Caco-2 (cell line): ENCODE data around the gene SRGAP1. TPM values are rescaled to one million over a fixed set of nuclear protein-coding genes. Genes with fewer than 3 reads are reported as not detected.
"Not testable (repeated sequence)": the region's sequence is repeated elsewhere in the genome, so short reads cannot be mapped to it uniquely, and the experiment has no call there.

Experiments
- BruUV-seq: library from RNA; stranded (reverse); fragments of 400-500 nt; replicated peaks from 2 replicates; lab custom pipeline; 2021; lab: Mats Ljungman, UMichigan
- CTCF ChIA-PET: fragments of 300-600 bp; sonication (Branson Sonifier 250); formaldehyde crosslinking; loops from one replicate; lab custom pipeline; 2022; ENCODE audit warnings: antibody characterized with exemption; lab: Charles Lee
- POLR2A ChIA-PET: fragments of 300-600 bp; sonication (Branson Sonifier 250); formaldehyde crosslinking; loops from one replicate; lab custom pipeline; 2022; ENCODE audit warnings: antibody characterized with exemption; lab: Charles Lee
- DNase-seq, 2 experiments: peaks; one replicate each; pipeline versions ENCODE4 v3.0.0 to v3.0.0-alpha.2; 2020 to 2022
- H3K27me3 ChIP-seq: replicated peaks from 2 replicates; pipeline ENCODE4 v1.6.0; 2011; ENCODE audit warnings: low read length; ENCODE audit not compliant: control insufficient read depth, insufficient read depth
- H3K36me3 ChIP-seq: 2 replicates; pipeline ENCODE4 v1.5.1; 2011; ENCODE audit warnings: low read length; ENCODE audit not compliant: control insufficient read depth, insufficient read depth
- H3K4me1 ChIP-seq: fragments of 250-450 bp; sonication (Bioruptor Pico); 2 replicates; pipeline ENCODE4 v1.5.1; 2020; ENCODE audit warnings: mild to moderate bottlenecking
- H3K4me3 ChIP-seq: 2 replicates; pipeline ENCODE4 v1.5.1; 2011; ENCODE audit warnings: low read depth, mild to moderate bottlenecking, control low read depth, low read length
- H3K9me3 ChIP-seq: fragments of 250-450 bp; sonication (Bioruptor Pico); 2 replicates; pipeline ENCODE4 v1.5.1; 2020; ENCODE audit warnings: mild to moderate bottlenecking, moderate library complexity
- H3K27ac Mint-ChIP-seq: one replicate; pipeline ENCODE4 v1.8.0; 2022; ENCODE audit warnings: mixed read lengths; ENCODE audit not compliant: unreplicated experiment
- H3K27me3 Mint-ChIP-seq: one replicate; pipeline ENCODE4 v1.8.0; 2022; ENCODE audit warnings: mixed read lengths; ENCODE audit not compliant: insufficient read depth, unreplicated experiment
- H3K36me3 Mint-ChIP-seq: one replicate; pipeline ENCODE4 v1.8.0; 2022; ENCODE audit warnings: mild to moderate bottlenecking, mixed read lengths; ENCODE audit not compliant: insufficient read depth, unreplicated experiment
- H3K4me1 Mint-ChIP-seq: one replicate; pipeline ENCODE4 v1.8.0; 2022; ENCODE audit warnings: low read depth, mixed read lengths; ENCODE audit not compliant: unreplicated experiment
- H3K4me3 Mint-ChIP-seq: one replicate; pipeline ENCODE4 v1.8.0; 2022; ENCODE audit warnings: mild to moderate bottlenecking, moderate library complexity, mixed read lengths; ENCODE audit not compliant: unreplicated experiment
- H3K9me3 Mint-ChIP-seq: one replicate; pipeline ENCODE4 v1.8.0; 2022; ENCODE audit warnings: mixed read lengths; ENCODE audit not compliant: unreplicated experiment
- CTCF ChIP-seq, 2 experiments: fragments of 200-600 bp in 1 of 2; IDR thresholded peaks; 1 replicate in 1 of 2; 2 replicates in 1 of 2; pipeline versions ENCODE4 v1.5.1 to v1.8.0; 2011 to 2022; ENCODE audit warnings: antibody characterized with exemption in 1 of 2, control low read depth in 1 of 2, inconsistent platforms in 1 of 2, low read depth in 1 of 2, low read length in 1 of 2, mild to moderate bottlenecking in 1 of 2, moderate library complexity in 1 of 2; ENCODE audit not compliant: insufficient read depth in 1 of 2, severe bottlenecking in 1 of 2, unreplicated experiment in 1 of 2
- intact Hi-C: fragments of 100-400 bp; cut with micrococcal nuclease; formaldehyde crosslinking; loops from one replicate; pipeline ENCODE4 v1.10.0; 2022; ENCODE audit not compliant: unreplicated experiment
- total RNA-seq: library from RNA; stranded (reverse); gene quantifications from 2 replicates; pipeline ENCODE4 v1.2.3, GENCODE V29; 2022

Gene SRGAP1
- total RNA-seq, 1 experiment from 2014 or later: 22.1 TPM

GRCh38 chr12:64160021-64160710, 315.7 kb downstream of the SRGAP1 start:
- BruUV-seq: no TSS peak
- H3K9me3 Mint-ChIP-seq: no peaks in the 10 kb centered on the region
- no peaks in the 10 kb centered on the region for H3K36me3 Mint-ChIP-seq
- ChIA-PET POLR2A (no interaction called here), CTCF (no interaction called here)
- no peaks in the 10 kb centered on the region for H3K4me1 Mint-ChIP-seq
- no peaks in the 10 kb centered on the region for H3K9me3 ChIP-seq
- H3K4me1 ChIP-seq: no peaks in the 10 kb centered on the region
- no peak overlapping the region for H3K4me3 ChIP-seq
- no peak overlapping the region for H3K4me3 Mint-ChIP-seq
- H3K27ac Mint-ChIP-seq: no peak overlapping the region
- no peaks in the 10 kb centered on the region for H3K27me3 Mint-ChIP-seq
- DNase-seq: no peak
- H3K36me3 ChIP-seq: no peaks in the 10 kb centered on the region
- no peaks in the 10 kb centered on the region for H3K27me3 ChIP-seq
- TF ChIP-seq CTCF (IDR thresholded peaks at IDR 0.05; ENCODE audit: insufficient read depth in 1 of 2, low read depth in 1 of 2, low read length in 1 of 2, severe bottlenecking in 1 of 2, unreplicated experiment in 1 of 2): no peak
- intact Hi-C loops: no loop called here

GRCh38 chr12:64160711-64161060, 316.2 kb downstream of the SRGAP1 start:
- no peak overlapping the region for H3K4me3 Mint-ChIP-seq

GRCh38 chr12:64166606-64167005, 322.1 kb downstream of the SRGAP1 start:
- H3K4me1 Mint-ChIP-seq, H3K27me3 ChIP-seq, H3K9me3 Mint-ChIP-seq, H3K4me1 ChIP-seq, CTCF ChIA-PET, H3K27ac Mint-ChIP-seq, BruUV-seq, H3K27me3 Mint-ChIP-seq, H3K36me3 ChIP-seq, H3K36me3 Mint-ChIP-seq, H3K4me3 Mint-ChIP-seq, intact Hi-C loops, H3K9me3 ChIP-seq, DNase-seq, H3K4me3 ChIP-seq, POLR2A ChIA-PET: not testable (repeated sequence)

More at GRCh38 chr12:64160711-64161060, 316.2 kb downstream of the SRGAP1 start:
- Mint-ChIP-seq H3K27me3 (no peaks in the 10 kb centered on the region), H3K4me1 (no peaks in the 10 kb centered on the region), H3K27ac (no peak overlapping the region), H3K36me3 (no peaks in the 10 kb centered on the region), H3K9me3 (peaks cover 4% of the 10 kb centered on the region)
- TF ChIP-seq CTCF (IDR thresholded peaks at IDR 0.05; ENCODE audit: insufficient read depth in 1 of 2, low read depth in 1 of 2, low read length in 1 of 2, severe bottlenecking in 1 of 2, unreplicated experiment in 1 of 2): no peak
- ChIA-PET POLR2A (no interaction called here), CTCF (no interaction called here)
- H3K27me3 ChIP-seq: no peaks in the 10 kb centered on the region
- no peak for DNase-seq
- no peaks in the 10 kb centered on the region for H3K36me3 ChIP-seq
- no TSS peak for BruUV-seq
- no peak overlapping the region for H3K4me3 ChIP-seq
- no peaks in the 10 kb centered on the region for H3K4me1 ChIP-seq
- intact Hi-C loops: no loop called here
- H3K9me3 ChIP-seq: no peaks in the 10 kb centered on the region

- H3K4me3 ChIP-seq, H3K27ac Mint-ChIP-seq, H3K4me1 Mint-ChIP-seq, H3K9me3 Mint-ChIP-seq, BruUV-seq, H3K36me3 ChIP-seq, POLR2A ChIA-PET, H3K27me3 Mint-ChIP-seq, intact Hi-C loops, H3K9me3 ChIP-seq, DNase-seq, H3K4me3 Mint-ChIP-seq, H3K27me3 ChIP-seq, H3K36me3 Mint-ChIP-seq, CTCF ChIA-PET, H3K4me1 ChIP-seq: not testable (repeated sequence)
Observed at GRCh38 chr12:64167041-64167440, 322.5 kb downstream of the SRGAP1 start.
